CD14-positive monocyte (primary cell): ENCODE data around the gene CREB5. TPM values are rescaled to one million over a fixed set of nuclear protein-coding genes. Genes with fewer than 3 reads are reported as not detected.

Source experiments
- DNase-seq, 3 donors: peaks; one replicate each; pipeline ENCODE4 v3.0.0-alpha.2; 2011 to 2022
- H2AFZ ChIP-seq: 2 replicates; pipeline ENCODE4 v1.6.0; 2012; ENCODE audit warnings: mild to moderate bottlenecking, low read depth, low read length, inconsistent platforms; ENCODE audit not compliant: insufficient read depth, poor library complexity, severe bottlenecking
- H3K27ac ChIP-seq, 2 donors: 1 replicate in 1 of 2; 2 replicates in 1 of 2; pipeline ENCODE4 v1.5.1; 2012 to 2013; ENCODE audit warnings: low read length in 2 of 2, control low read depth in 1 of 2, inconsistent platforms in 1 of 2, low read depth in 1 of 2, mild to moderate bottlenecking in 1 of 2
- H3K27me3 ChIP-seq, 2 donors: one replicate each; pipeline versions ENCODE4 v1.6.0 to v1.6.1; 2011 to 2013; ENCODE audit warnings: low read length in 2 of 2; ENCODE audit not compliant: control insufficient read depth in 2 of 2, insufficient read depth in 2 of 2
- H3K36me3 ChIP-seq, 2 donors: replicated peaks in 1 of 2; 1 replicate in 1 of 2; 2 replicates in 1 of 2; pipeline versions ENCODE4 v1.5.1 to v1.6.1; 2012 to 2013; ENCODE audit warnings: low read length in 2 of 2, control low read depth in 1 of 2, inconsistent platforms in 1 of 2, mild to moderate bottlenecking in 1 of 2; ENCODE audit not compliant: insufficient read depth in 2 of 2, control insufficient read depth in 1 of 2
- H3K4me1 ChIP-seq, 2 donors: 1 replicate in 1 of 2; 2 replicates in 1 of 2; pipeline versions ENCODE4 v1.5.1 to v1.6.1; 2012 to 2013; ENCODE audit warnings: low read length in 2 of 2, control low read depth in 1 of 2, inconsistent platforms in 1 of 2, mild to moderate bottlenecking in 1 of 2, moderate library complexity in 1 of 2; ENCODE audit not compliant: insufficient read depth in 2 of 2, control insufficient read depth in 1 of 2
- H3K4me2 ChIP-seq: replicated peaks from 2 replicates; pipeline ENCODE3; 2012; ENCODE audit warnings: low read length, moderate library complexity, mild to moderate bottlenecking; ENCODE audit not compliant: poor library complexity, severe bottlenecking; ENCODE audit errors: extremely low read depth
- H3K4me3 ChIP-seq, 3 experiments: fragments of 200-600 bp in 1 of 3; sonication (generic) in 1 of 3; replicated peaks in 1 of 3; 1 replicate in 2 of 3; 2 replicates in 1 of 3; pipeline ENCODE4 v1.5.1; 2011 to 2013; ENCODE audit warnings: low read length in 3 of 3, mild to moderate bottlenecking in 3 of 3, control low read depth in 2 of 3, low read depth in 2 of 3, inconsistent platforms in 1 of 3, moderate library complexity in 1 of 3
- H3K79me2 ChIP-seq: 2 replicates; pipeline ENCODE4 v1.6.0; 2012; ENCODE audit warnings: mild to moderate bottlenecking, control low read depth, inconsistent platforms, low read length, moderate library complexity; ENCODE audit not compliant: insufficient read depth
- H3K9ac ChIP-seq: 2 replicates; pipeline ENCODE4 v1.6.0; 2017; ENCODE audit warnings: low read length, mild to moderate bottlenecking; ENCODE audit not compliant: insufficient read depth, poor library complexity, severe bottlenecking
- H3K9me3 ChIP-seq, 2 donors: replicated peaks in 1 of 2; 1 replicate in 1 of 2; 2 replicates in 1 of 2; pipeline versions ENCODE4 v1.5.1 to v1.6.1; 2012 to 2013; ENCODE audit warnings: low read length in 2 of 2, control low read depth in 1 of 2; ENCODE audit not compliant: control insufficient read depth in 1 of 2, insufficient read depth in 1 of 2
- H4K20me1 ChIP-seq: 2 replicates; pipeline ENCODE4 v1.6.0; 2012; ENCODE audit warnings: mild to moderate bottlenecking, low read length, control low read depth, moderate library complexity; ENCODE audit not compliant: insufficient read depth
- H3K27ac Mint-ChIP-seq, 7 donors: one replicate each; pipeline ENCODE4 v1.8.0; 2020; ENCODE audit warnings: mild to moderate bottlenecking in 7 of 7, mixed read lengths in 7 of 7, moderate library complexity in 6 of 7, inconsistent platforms in 2 of 7
- H3K27me3 Mint-ChIP-seq, 3 donors: one replicate each; pipeline ENCODE4 v1.8.0; 2021 to 2022; ENCODE audit warnings: low read depth in 3 of 3, mild to moderate bottlenecking in 3 of 3, mixed read lengths in 3 of 3, moderate library complexity in 3 of 3, inconsistent platforms in 1 of 3
- H3K36me3 Mint-ChIP-seq, 2 donors: one replicate each; pipeline ENCODE4 v1.8.0; 2020; ENCODE audit warnings: mixed read lengths in 2 of 2, inconsistent platforms in 1 of 2, mild to moderate bottlenecking in 1 of 2
- H3K4me1 Mint-ChIP-seq: one replicate; pipeline ENCODE4 v1.8.0; 2020; ENCODE audit warnings: mild to moderate bottlenecking, mixed read lengths
- H3K4me3 Mint-ChIP-seq, 2 donors: one replicate each; pipeline ENCODE4 v1.8.0; 2020; ENCODE audit warnings: mild to moderate bottlenecking in 2 of 2, mixed read lengths in 2 of 2, moderate library complexity in 1 of 2
- H3K9me3 Mint-ChIP-seq, 7 donors: one replicate each; pipeline ENCODE4 v1.8.0; 2020 to 2022; ENCODE audit warnings: mixed read lengths in 7 of 7, mild to moderate bottlenecking in 6 of 7, moderate library complexity in 6 of 7, inconsistent platforms in 2 of 7
- CTCF ChIP-seq: fragments of 200-600 bp; IDR thresholded peaks from one replicate; pipeline ENCODE4 v1.8.0; 2022; ENCODE audit warnings: antibody characterized with exemption, mild to moderate bottlenecking
- WGBS: methylation state at CpG from one replicate; pipeline ENCODE4 v1.1.5; 2013; ENCODE audit warnings: missing lambda C conversion rate; ENCODE audit not compliant: insufficient coverage; 5-methylcytosine and 5-hydroxymethylcytosine counted together
- intact Hi-C, 2 donors: fragments of 100-400 bp; cut with micrococcal nuclease; formaldehyde crosslinking; loops; one replicate each; pipeline versions ENCODE4 v1.15.0 to v1.15.1; 2023
- polyA plus RNA-seq, 3 donors: library from polyadenylated mRNA; depleted of rRNA in 1 of 3; unstranded in 2 of 3; stranded (reverse) in 1 of 3; fragments of 300-500 nt in 2 of 3; fragments of >200 nt in 1 of 3; fragmentation: Illumina TruSeq in 2 of 3; gene quantifications; 1 replicate in 2 of 3; 2 replicates in 1 of 3; pipeline ENCODE4 v1.2.3, GENCODE V29; 2012 to 2021

Gene CREB5
- polyA plus RNA-seq, 3 donors = 25.1 to 72.3 (median 44.2) TPM

- Histone ChIP-seq H3K9ac (no peak overlapping the region), H3K27ac (no peak overlapping the region), H4K20me1 (no peaks in the 10 kb centered on the region), H3K4me1 (no peaks in the 10 kb centered on the region), H3K27me3 (peaks cover 3% of the 10 kb centered on the region in 2 donors), H3K9me3 (no peaks in the 10 kb centered on the region), H3K4me3 (no peak overlapping the region), H3K79me2 (no peaks in the 10 kb centered on the region), H2AFZ (no peak overlapping the region), H3K4me2 (no peak overlapping the region), H3K36me3 (no peaks in the 10 kb centered on the region)
- Mint-ChIP-seq H3K4me3 (no peak overlapping the region), H3K36me3 (no peaks in the 10 kb centered on the region), H3K27ac (no peak overlapping the region), H3K9me3 (peaks cover 0 to 2% (median 0%) of the 10 kb centered on the region in 7 donors), H3K27me3 (peaks cover 6 to 15% (median 9%) of the 10 kb centered on the region in 3 donors), H3K4me1 (no peaks in the 10 kb centered on the region)
- WGBS = 75% methylated on average over 2 of the region's 2 CpGs
- TF ChIP-seq CTCF = no peak
- no peak for DNase-seq
- intact Hi-C loops = no loop called here
Measured at GRCh38 chr7:28465697-28466096, 53.4 kb downstream of the CREB5 start.

GRCh38 chr7:28466341-28466740 lies 54.0 kb downstream of the CREB5 start:
- 74% methylated on average over 6 of the region's 8 CpGs for WGBS
- H3K27ac Mint-ChIP-seq = peak overlapping the region in 1 of 7 donors; percentile 55
- H3K36me3 Mint-ChIP-seq = no peaks in the 10 kb centered on the region
- no peaks in the 10 kb centered on the region for H4K20me1 ChIP-seq
- DNase-seq = no peak
- no peaks in the 10 kb centered on the region for H3K4me1 Mint-ChIP-seq
- no peak for TF ChIP-seq CTCF
- intact Hi-C loops = no loop called here
- H3K9me3 ChIP-seq = no peaks in the 10 kb centered on the region
- no peak overlapping the region for H2AFZ ChIP-seq
- H3K4me2 ChIP-seq = no peak overlapping the region
- no peak overlapping the region for H3K27ac ChIP-seq
- H3K79me2 ChIP-seq = no peaks in the 10 kb centered on the region
- H3K27me3 Mint-ChIP-seq = peaks cover 6 to 13% (median 9%) of the 10 kb centered on the region in 3 donors
- peaks cover 3% of the 10 kb centered on the region in 2 donors for H3K27me3 ChIP-seq
- no peak overlapping the region for H3K4me3 Mint-ChIP-seq
- H3K4me1 ChIP-seq = no peaks in the 10 kb centered on the region
- H3K9me3 Mint-ChIP-seq = peaks cover 0 to 2% (median 0%) of the 10 kb centered on the region in 7 donors
- no peak overlapping the region for H3K9ac ChIP-seq
- H3K36me3 ChIP-seq = no peaks in the 10 kb centered on the region
- H3K4me3 ChIP-seq = no peak overlapping the region
